ENCODE results near the gene BOD1L1.

Gene BOD1L1

DNA sequence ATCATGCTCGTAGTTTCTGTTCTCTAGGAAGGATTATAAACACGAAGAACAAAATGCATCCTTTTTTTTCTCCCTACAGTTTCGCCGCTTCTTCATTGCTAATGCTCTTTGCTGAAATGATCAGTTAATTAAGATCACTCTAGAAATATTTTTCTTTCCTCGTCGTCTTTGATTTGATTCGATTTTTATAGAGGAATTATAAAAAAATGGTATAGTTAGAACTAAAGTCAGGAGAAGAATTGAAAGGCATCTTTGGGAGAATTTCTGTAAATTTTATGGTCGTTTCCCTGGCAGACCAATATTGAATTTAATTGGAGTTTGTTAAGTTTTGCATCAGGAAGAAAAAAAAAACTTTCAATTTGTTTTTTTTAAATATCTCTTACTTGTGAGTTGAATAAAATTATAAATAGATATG, 82.1 kb downstream of the BOD1L1 start:
- Mint-ChIP-seq H3K36me3 (ENCODE audit: low read depth) (peaks cover 5% of the 10 kb centered on the region), H3K4me1 (peaks cover 42% of the 10 kb centered on the region), H3K9me3 (peaks cover 1% of the 10 kb centered on the region), H3K27me3 (ENCODE audit: low read depth, poor library complexity) (peaks cover 89% of the 10 kb centered on the region), H3K27ac (no peak overlapping the region), H3K4me3 (peak overlapping the region; percentile 93)
- no peak for TF ChIP-seq CTCF (IDR thresholded peaks at IDR 0.05)
- no peak for DNase-seq

DNA sequence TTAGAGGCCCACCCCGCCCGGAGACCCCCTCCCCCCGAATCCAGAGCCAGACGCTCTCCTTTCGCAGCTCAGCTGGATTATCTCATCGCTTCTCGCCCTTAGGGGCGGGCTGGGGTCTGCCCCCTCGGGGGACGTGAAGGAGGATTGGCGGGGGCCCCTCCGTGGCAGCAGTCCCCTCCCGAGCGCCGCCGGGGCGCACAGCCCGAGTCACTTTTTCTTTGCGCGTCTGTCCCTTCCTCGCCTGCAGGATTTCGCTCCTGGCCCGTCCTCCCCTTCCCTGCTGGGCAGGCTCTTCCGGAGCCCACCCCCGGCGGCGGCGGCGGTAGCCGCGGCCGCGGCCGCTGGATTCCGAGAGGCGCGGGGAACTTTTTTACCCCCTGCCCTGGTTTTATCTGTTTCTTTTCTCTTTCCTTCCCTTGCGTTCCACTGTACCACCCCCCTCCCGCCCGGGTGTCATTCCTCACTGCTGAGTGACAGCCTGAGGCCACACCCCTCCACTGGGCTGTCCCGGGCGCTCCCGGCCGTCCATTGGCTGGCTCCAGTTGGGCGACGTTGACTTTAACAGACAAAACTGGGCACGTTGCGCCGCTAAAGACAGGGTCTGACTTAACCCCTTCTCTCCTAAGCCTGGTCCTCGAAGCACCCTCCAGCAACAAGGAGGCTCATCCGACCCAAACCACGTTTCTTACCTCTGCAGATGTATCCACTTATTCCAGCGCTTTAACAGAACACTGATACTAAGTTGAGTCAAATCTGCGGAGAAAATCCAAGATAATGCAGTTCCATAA, 82.7 kb downstream of the BOD1L1 start:
- Mint-ChIP-seq H3K27ac (peak overlapping the region; percentile 92), H3K9me3 (no peaks in the 10 kb centered on the region), H3K4me3 (peak overlapping the region; percentile 93), H3K36me3 (ENCODE audit: low read depth) (peaks cover 5% of the 10 kb centered on the region), H3K27me3 (ENCODE audit: low read depth, poor library complexity) (peaks cover 92% of the 10 kb centered on the region), H3K4me1 (peaks cover 42% of the 10 kb centered on the region)
- peak; percentile 90 for DNase-seq
- no peak for TF ChIP-seq CTCF (IDR thresholded peaks at IDR 0.05)

- no peaks in the 10 kb centered on the region for H3K9me3 Mint-ChIP-seq
- H3K4me3 Mint-ChIP-seq: peak within 1 kb of the TSS; percentile 93
- peaks cover 11% of the 10 kb centered on the region for H3K36me3 Mint-ChIP-seq (ENCODE audit: low read depth)
- peak; percentile 65 for DNase-seq
- peaks cover 39% of the 10 kb centered on the region for H3K4me1 Mint-ChIP-seq
- peaks cover 92% of the 10 kb centered on the region for H3K27me3 Mint-ChIP-seq (ENCODE audit: low read depth, poor library complexity)
- TF ChIP-seq CTCF (IDR thresholded peaks at IDR 0.05): no peak
- H3K27ac Mint-ChIP-seq: peak within 1 kb of the TSS; percentile 92
Measured at GRCh38 chr4:13543839-13544605, 83.5 kb downstream of the BOD1L1 start, which contains the start of gene NKX3-2. NKX3-2 (minus strand) TSS chr4:13544508; CDS start chr4:13544414, 94 bp downstream.

GRCh38 chr4:13543032-13543838, 84.3 kb downstream of the BOD1L1 start:
- H3K4me3 Mint-ChIP-seq: peak overlapping the region; percentile 93
- no peak overlapping the region for H3K27ac Mint-ChIP-seq
- DNase-seq: no peak
- peaks cover 92% of the 10 kb centered on the region for H3K27me3 Mint-ChIP-seq (ENCODE audit: low read depth, poor library complexity)
- peaks cover 19% of the 10 kb centered on the region for H3K36me3 Mint-ChIP-seq (ENCODE audit: low read depth)
- H3K9me3 Mint-ChIP-seq: peaks cover 5% of the 10 kb centered on the region
- peaks cover 37% of the 10 kb centered on the region for H3K4me1 Mint-ChIP-seq
- TF ChIP-seq CTCF (IDR thresholded peaks at IDR 0.05): no peak

- no peak for TF ChIP-seq CTCF (IDR thresholded peaks at IDR 0.05)
- H3K4me3 Mint-ChIP-seq: peak overlapping the region; percentile 93
- peaks cover 93% of the 10 kb centered on the region for H3K27me3 Mint-ChIP-seq (ENCODE audit: low read depth, poor library complexity)
- peaks cover 37% of the 10 kb centered on the region for H3K4me1 Mint-ChIP-seq
- no peak for DNase-seq
- peaks cover 19% of the 10 kb centered on the region for H3K36me3 Mint-ChIP-seq (ENCODE audit: low read depth)
- peaks cover 9% of the 10 kb centered on the region for H3K9me3 Mint-ChIP-seq
- no peak overlapping the region for H3K27ac Mint-ChIP-seq
Measured at GRCh38 chr4:13542577-13543031, 84.9 kb downstream of the BOD1L1 start.
